Endothelial cell of umbilical vein (primary cell): Measurements from ENCODE around the gene METRNL. TPM values are rescaled to one million over a fixed set of nuclear protein-coding genes. Genes with fewer than 3 reads are reported as not detected.

Experiments used
- BruUV-seq: library from RNA; stranded (reverse); fragments of 400-500 nt; replicated peaks from 2 replicates; lab custom pipeline; 2021; lab: Mats Ljungman, UMichigan
- CTCF ChIA-PET: fragments of 300-600, 350-600 bp; sonication (Branson Sonifier 250); formaldehyde crosslinking; loops from one replicate; lab custom pipeline; 2021; ENCODE audit warnings: antibody characterized with exemption, inconsistent platforms; lab: Charles Lee
- POLR2A ChIA-PET: fragments of 300-600, 350-600 bp; sonication (Branson Sonifier 250); formaldehyde crosslinking; loops from one replicate; lab custom pipeline; 2021; ENCODE audit warnings: antibody characterized with exemption, inconsistent platforms; lab: Charles Lee
- DNase-seq: peaks from one replicate; pipeline ENCODE4 v3.0.0-alpha.2; 2011; ENCODE audit warnings: low read depth, low spot score
- FAIRE-seq: peaks from 2 replicates; lab custom pipeline; 2011; peaks lifted over from hg19 to GRCh38; lab: Jason Lieb, UNC
- H2AFZ ChIP-seq: 2 replicates; pipeline ENCODE4 v1.6.0; 2012; ENCODE audit warnings: low read depth, low read length, control low read depth, inconsistent platforms
- H3K27ac ChIP-seq: 2 replicates; pipeline ENCODE4 v1.5.1; 2011; ENCODE audit warnings: low read depth, mild to moderate bottlenecking, control low read depth, low read length, moderate library complexity; ENCODE audit not compliant: insufficient read depth
- H3K27me3 ChIP-seq, 2 experiments: 2 replicates each; pipeline versions ENCODE4 v1.6.0 to v1.6.1; 2011; ENCODE audit warnings: low read length in 2 of 2, mixed read lengths in 1 of 2; ENCODE audit not compliant: control insufficient read depth in 2 of 2, insufficient read depth in 2 of 2
- H3K36me3 ChIP-seq, 2 experiments: 2 replicates in 1 of 2; 3 replicates in 1 of 2; pipeline ENCODE4 v1.5.1; 2011; ENCODE audit warnings: low read length in 2 of 2, mild to moderate bottlenecking in 1 of 2, moderate library complexity in 1 of 2; ENCODE audit not compliant: control insufficient read depth in 2 of 2, insufficient read depth in 2 of 2; ENCODE audit errors: extremely low read depth in 1 of 2
- H3K4me1 ChIP-seq: 3 replicates; pipeline ENCODE4 v1.5.1; 2011; ENCODE audit warnings: mild to moderate bottlenecking, low read length; ENCODE audit not compliant: control insufficient read depth, insufficient read depth; ENCODE audit errors: extremely low read depth
- H3K4me2 ChIP-seq: 2 replicates; pipeline ENCODE4 v1.6.1; 2011; ENCODE audit warnings: low read length, control low read depth, mixed read lengths; ENCODE audit not compliant: insufficient read depth
- H3K4me3 ChIP-seq, 3 experiments: fragments of 200-600 bp in 1 of 3; sonication (generic), shearing (Covaris generic) in 1 of 3; replicated peaks in 1 of 3; 2 replicates each; pipeline ENCODE4 v1.5.1; 2011 to 2016; ENCODE audit warnings: control low read depth in 3 of 3, low read length in 3 of 3, mild to moderate bottlenecking in 2 of 3, inconsistent platforms in 1 of 3, low read depth in 1 of 3, moderate library complexity in 1 of 3; ENCODE audit not compliant: insufficient read depth in 1 of 3
- H3K79me2 ChIP-seq: 2 replicates; pipeline ENCODE4 v1.6.0; 2012; ENCODE audit warnings: low read length, inconsistent platforms; ENCODE audit not compliant: control insufficient read depth, insufficient read depth
- H3K9ac ChIP-seq: replicated peaks from 2 replicates; pipeline ENCODE3; 2011; ENCODE audit warnings: low read length, control low read depth; ENCODE audit not compliant: insufficient read depth; ENCODE audit errors: extremely low read depth
- H3K9me1 ChIP-seq: replicated peaks from 3 replicates; pipeline ENCODE4 v1.6.0; 2011; ENCODE audit warnings: mild to moderate bottlenecking, low read length; ENCODE audit not compliant: control insufficient read depth, insufficient read depth; ENCODE audit errors: extremely low read depth
- H3K9me3 ChIP-seq: replicated peaks from 2 replicates; pipeline ENCODE4 v1.5.1; 2012; ENCODE audit warnings: low read length, inconsistent platforms; ENCODE audit not compliant: control insufficient read depth, insufficient read depth
- H4K20me1 ChIP-seq: replicated peaks from 2 replicates; pipeline ENCODE3; 2011; ENCODE audit warnings: mild to moderate bottlenecking, low read length; ENCODE audit not compliant: control insufficient read depth, insufficient read depth; ENCODE audit errors: extremely low read depth
- EZH2 ChIP-seq: IDR thresholded peaks from 2 replicates; pipeline ENCODE4 v1.6.1; 2012; ENCODE audit warnings: borderline replicate concordance, low read depth, mild to moderate bottlenecking, moderate library complexity, low read length, inconsistent platforms; ENCODE audit not compliant: severe bottlenecking
- FOS ChIP-seq: IDR thresholded peaks from 2 replicates; pipeline ENCODE4 v1.6.1; 2011; ENCODE audit warnings: mild to moderate bottlenecking, low read length, moderate library complexity, borderline replicate concordance; ENCODE audit not compliant: insufficient read depth
- GATA2 ChIP-seq: IDR thresholded peaks from 2 replicates; pipeline ENCODE4 v1.7.0; 2011; ENCODE audit warnings: low read depth, mild to moderate bottlenecking, moderate library complexity, mixed read lengths, low read length; ENCODE audit not compliant: insufficient read length, insufficient read depth
- JUN ChIP-seq: IDR thresholded peaks from 2 replicates; pipeline ENCODE4 v1.6.1; 2011; ENCODE audit warnings: borderline replicate concordance, low read depth; ENCODE audit not compliant: insufficient read length, insufficient read depth
- MYC ChIP-seq: IDR thresholded peaks from one replicate; pipeline ENCODE4 v1.6.1; 2011; ENCODE audit warnings: mild to moderate bottlenecking, low read depth, low read length
- POLR2A ChIP-seq: IDR thresholded peaks from 2 replicates; pipeline ENCODE4 v1.6.1; 2012; ENCODE audit warnings: low read depth, mild to moderate bottlenecking, control low read depth, low read length
- POLR2AphosphoS5 ChIP-seq: IDR thresholded peaks from 2 replicates; pipeline ENCODE4 v1.6.1; 2012; ENCODE audit warnings: low read depth, mild to moderate bottlenecking, control low read depth, low read length, moderate library complexity; ENCODE audit not compliant: insufficient read depth
- dilution Hi-C: fragments of 300-500 bp; cut with MboI; formaldehyde crosslinking; loops from one replicate; pipeline ENCODE4 v1.15.0; 2019; ENCODE audit warnings: low sequenced_read_pairs; ENCODE audit not compliant: extremely low pct_ligation_motif_present
- intact Hi-C: fragments of 100-400 bp; cut with micrococcal nuclease; formaldehyde crosslinking; loops from one replicate; pipeline ENCODE4 v1.10.0; 2022
- polyA plus RNA-seq, 4 experiments: library from polyadenylated mRNA; depleted of rRNA in 3 of 4; stranded (reverse) in 3 of 4; unstranded in 1 of 4; fragments of >200 nt; gene quantifications; 2 replicates each; pipeline versions ENCODE4 v1.2.1 to v1.2.3, GENCODE V29; 2011 to 2012; ENCODE audit warnings: missing spikeins in 1 of 4
- total RNA-seq: library from RNA; stranded (reverse); gene quantifications from 2 replicates; pipeline ENCODE4 v1.2.3, GENCODE V29; 2021
- TF ChIP-seq, protein P1 (sequence below): IDR thresholded peaks from 2 replicates; pipeline ENCODE4 v1.6.1; 2011; ENCODE audit not compliant: insufficient read depth, insufficient read length
- TF ChIP-seq, protein P2 (sequence below), 2 donors: IDR thresholded peaks; 1 replicate in 1 of 2; 2 replicates in 1 of 2; pipeline ENCODE4 v1.5.1; 2011; ENCODE audit warnings: low read length in 2 of 2, mild to moderate bottlenecking in 2 of 2, moderate library complexity in 2 of 2, control low read depth in 1 of 2, inconsistent platforms in 1 of 2, low read depth in 1 of 2; ENCODE audit not compliant: insufficient read depth in 1 of 2; ENCODE audit errors: extremely low read depth in 1 of 2

The METRNL gene
- total and polyA plus RNA-seq, 2 donors (not counting 3 experiments of a cell fraction or from before 2014, with no cell fraction given), result 29.5 to 54.4 TPM

DNA sequence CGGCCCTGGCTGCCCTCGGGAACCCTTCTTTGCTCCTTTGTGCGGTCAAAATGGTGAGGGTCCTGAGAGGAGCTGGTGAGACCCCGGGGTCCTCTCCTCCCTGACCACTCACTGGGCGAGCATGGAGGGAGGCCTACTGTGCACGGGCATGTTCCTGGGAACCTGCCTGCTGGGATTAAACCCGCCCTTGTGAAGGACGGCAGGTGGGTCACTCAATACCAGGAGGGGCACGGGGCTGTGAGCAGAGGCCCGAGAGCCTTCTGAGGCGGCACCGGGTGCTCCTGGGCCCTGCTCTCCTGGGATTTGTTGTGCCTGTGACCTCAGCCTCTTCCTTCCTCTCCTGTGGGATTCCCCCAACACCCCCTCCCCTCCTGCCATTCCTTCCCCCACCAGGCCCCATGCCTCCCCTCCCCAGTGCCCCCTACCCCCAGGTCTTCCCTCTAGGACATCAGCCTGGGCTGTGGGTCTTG lies 19.7 kb downstream of the METRNL start:
- Histone ChIP-seq H3K79me2 (no peaks in the 10 kb centered on the region), H2AFZ (no peak overlapping the region), H3K9me1 (no peaks in the 10 kb centered on the region), H3K4me2 (no peak overlapping the region), H3K27ac (no peak overlapping the region), H3K4me3 (no peak overlapping the region), H3K36me3 (peaks cover 5 to 20% of the 10 kb centered on the region in 2 experiments), H3K4me1 (peaks cover 9% of the 10 kb centered on the region), H3K27me3 (no peaks in the 10 kb centered on the region), H3K9me3 (no peaks in the 10 kb centered on the region), H4K20me1 (no peaks in the 10 kb centered on the region), H3K9ac (no peak overlapping the region)
- no peak for DNase-seq
- CTCF ChIA-PET, result interaction anchor here (1.5 kb wide), 1 partner anchor 11 kb away, joined by 3 read pairs; no protein-coding TSS in a partner anchor
- dilution Hi-C loops (no loop called here), intact Hi-C loops (no loop called here)
- no peak for TF ChIP-seq POLR2A
- TF ChIP-seq, protein P1, sequence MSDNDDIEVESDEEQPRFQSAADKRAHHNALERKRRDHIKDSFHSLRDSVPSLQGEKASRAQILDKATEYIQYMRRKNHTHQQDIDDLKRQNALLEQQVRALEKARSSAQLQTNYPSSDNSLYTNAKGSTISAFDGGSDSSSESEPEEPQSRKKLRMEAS, result no peak
- TF ChIP-seq GATA2, result no peak
- no peak for TF ChIP-seq POLR2AphosphoS5
- no peak for TF ChIP-seq EZH2
- no peak for TF ChIP-seq JUN
- no peak for TF ChIP-seq MYC
- TF ChIP-seq, protein P2, sequence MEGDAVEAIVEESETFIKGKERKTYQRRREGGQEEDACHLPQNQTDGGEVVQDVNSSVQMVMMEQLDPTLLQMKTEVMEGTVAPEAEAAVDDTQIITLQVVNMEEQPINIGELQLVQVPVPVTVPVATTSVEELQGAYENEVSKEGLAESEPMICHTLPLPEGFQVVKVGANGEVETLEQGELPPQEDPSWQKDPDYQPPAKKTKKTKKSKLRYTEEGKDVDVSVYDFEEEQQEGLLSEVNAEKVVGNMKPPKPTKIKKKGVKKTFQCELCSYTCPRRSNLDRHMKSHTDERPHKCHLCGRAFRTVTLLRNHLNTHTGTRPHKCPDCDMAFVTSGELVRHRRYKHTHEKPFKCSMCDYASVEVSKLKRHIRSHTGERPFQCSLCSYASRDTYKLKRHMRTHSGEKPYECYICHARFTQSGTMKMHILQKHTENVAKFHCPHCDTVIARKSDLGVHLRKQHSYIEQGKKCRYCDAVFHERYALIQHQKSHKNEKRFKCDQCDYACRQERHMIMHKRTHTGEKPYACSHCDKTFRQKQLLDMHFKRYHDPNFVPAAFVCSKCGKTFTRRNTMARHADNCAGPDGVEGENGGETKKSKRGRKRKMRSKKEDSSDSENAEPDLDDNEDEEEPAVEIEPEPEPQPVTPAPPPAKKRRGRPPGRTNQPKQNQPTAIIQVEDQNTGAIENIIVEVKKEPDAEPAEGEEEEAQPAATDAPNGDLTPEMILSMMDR (IDR thresholded peaks at IDR 0.05; ENCODE audit: extremely low read depth in 1 of 2, insufficient read depth in 1 of 2, low read depth in 1 of 2, low read length in 2 of 2), result no peak
- no peak for TF ChIP-seq FOS
- no TSS peak for BruUV-seq
- POLR2A ChIA-PET, result no interaction called here
- FAIRE-seq, result no peak
